Fibroblast of lung (primary cell): Measurements from ENCODE around the gene TAGLN2. TPM values are rescaled to one million over a fixed set of nuclear protein-coding genes. Genes with fewer than 3 reads are reported as not detected.

ENCODE experiments used
- DNase-seq, 2 donors: peaks; one replicate each; pipeline versions ENCODE4 v3.0.0 to v3.0.0-alpha.2; 2010; ENCODE audit warnings: low read depth in 2 of 2
- H2AFZ ChIP-seq: 2 replicates; pipeline ENCODE4 v1.5.1; 2012; ENCODE audit warnings: low read length, control low read depth, inconsistent platforms
- H3K27ac ChIP-seq: 2 replicates; pipeline ENCODE4 v1.5.1; 2011; ENCODE audit warnings: low read length, control low read depth; ENCODE audit not compliant: insufficient read depth
- H3K27me3 ChIP-seq: 2 replicates; pipeline ENCODE4 v1.5.1; 2011; ENCODE audit warnings: mild to moderate bottlenecking, low read length; ENCODE audit not compliant: control insufficient read depth, insufficient read depth
- H3K36me3 ChIP-seq: 2 replicates; pipeline ENCODE4 v1.5.1; 2011; ENCODE audit warnings: low read length; ENCODE audit not compliant: control insufficient read depth, insufficient read depth
- H3K4me1 ChIP-seq: 2 replicates; pipeline ENCODE4 v1.5.1; 2011; ENCODE audit warnings: low read length; ENCODE audit not compliant: control insufficient read depth, insufficient read depth; ENCODE audit errors: extremely low read depth
- H3K4me2 ChIP-seq: 2 replicates; pipeline ENCODE4 v1.5.1; 2011; ENCODE audit warnings: low read length, control low read depth; ENCODE audit not compliant: insufficient read depth; ENCODE audit errors: extremely low read depth
- H3K4me3 ChIP-seq, 4 experiments: fragments of 200-600 bp in 1 of 4; sonication (generic) in 1 of 4; replicated peaks in 1 of 4; 2 replicates each; pipeline ENCODE4 v1.5.1; 2011 to 2016; ENCODE audit warnings: low read length in 4 of 4, low read depth in 3 of 4, mild to moderate bottlenecking in 3 of 4, control low read depth in 2 of 4, inconsistent platforms in 1 of 4, mixed read lengths in 1 of 4; ENCODE audit not compliant: insufficient read depth in 1 of 4; ENCODE audit errors: control extremely low read depth in 1 of 4
- H3K79me2 ChIP-seq: 2 replicates; pipeline ENCODE4 v1.5.1; 2012; ENCODE audit warnings: mild to moderate bottlenecking, low read length, inconsistent platforms; ENCODE audit not compliant: control insufficient read depth, insufficient read depth
- H3K9ac ChIP-seq: 2 replicates; pipeline ENCODE4 v1.5.1; 2011; ENCODE audit warnings: mild to moderate bottlenecking, low read length, control low read depth; ENCODE audit not compliant: insufficient read depth
- H3K9me3 ChIP-seq: 2 replicates; pipeline ENCODE4 v1.5.1; 2012; ENCODE audit warnings: low read depth, low read length; ENCODE audit not compliant: control insufficient read depth, insufficient read depth
- H4K20me1 ChIP-seq: 2 replicates; pipeline ENCODE4 v1.5.1; 2011; ENCODE audit warnings: low read length; ENCODE audit not compliant: control insufficient read depth, insufficient read depth; ENCODE audit errors: extremely low read depth
- EZH2 ChIP-seq: IDR thresholded peaks from 2 replicates; pipeline ENCODE4 v1.5.1; 2012; ENCODE audit warnings: low read length, control low read depth, mild to moderate bottlenecking; ENCODE audit errors: missing control alignments
- polyA plus RNA-seq, 2 donors: library from polyadenylated mRNA; depleted of rRNA in 1 of 2; stranded (reverse) in 1 of 2; unstranded in 1 of 2; fragments of >200 nt; gene quantifications; 2 replicates each; pipeline ENCODE4 v1.2.1, GENCODE V29; 2011 to 2012; ENCODE audit warnings: missing spikeins in 1 of 2
- total RNA-seq: library from RNA; depleted of rRNA; stranded (reverse); fragments of >200 nt; gene quantifications from 2 replicates; pipeline ENCODE4 v1.2.1, GENCODE V29; 2014
- TF ChIP-seq, protein P1 (sequence below), 2 donors: IDR thresholded peaks in 1 of 2; conservative IDR thresholded peaks in 1 of 2; 1 replicate in 1 of 2; 2 replicates in 1 of 2; pipeline ENCODE4 v1.5.1; 2011 to 2012; ENCODE audit warnings: low read length in 2 of 2, control low read depth in 1 of 2, inconsistent platforms in 1 of 2, low read depth in 1 of 2, mild to moderate bottlenecking in 1 of 2

Gene TAGLN2
- total and polyA plus RNA-seq, 2 donors (not counting 1 experiment from before 2014, with no cell fraction given), result 300 to 718 TPM

DNA sequence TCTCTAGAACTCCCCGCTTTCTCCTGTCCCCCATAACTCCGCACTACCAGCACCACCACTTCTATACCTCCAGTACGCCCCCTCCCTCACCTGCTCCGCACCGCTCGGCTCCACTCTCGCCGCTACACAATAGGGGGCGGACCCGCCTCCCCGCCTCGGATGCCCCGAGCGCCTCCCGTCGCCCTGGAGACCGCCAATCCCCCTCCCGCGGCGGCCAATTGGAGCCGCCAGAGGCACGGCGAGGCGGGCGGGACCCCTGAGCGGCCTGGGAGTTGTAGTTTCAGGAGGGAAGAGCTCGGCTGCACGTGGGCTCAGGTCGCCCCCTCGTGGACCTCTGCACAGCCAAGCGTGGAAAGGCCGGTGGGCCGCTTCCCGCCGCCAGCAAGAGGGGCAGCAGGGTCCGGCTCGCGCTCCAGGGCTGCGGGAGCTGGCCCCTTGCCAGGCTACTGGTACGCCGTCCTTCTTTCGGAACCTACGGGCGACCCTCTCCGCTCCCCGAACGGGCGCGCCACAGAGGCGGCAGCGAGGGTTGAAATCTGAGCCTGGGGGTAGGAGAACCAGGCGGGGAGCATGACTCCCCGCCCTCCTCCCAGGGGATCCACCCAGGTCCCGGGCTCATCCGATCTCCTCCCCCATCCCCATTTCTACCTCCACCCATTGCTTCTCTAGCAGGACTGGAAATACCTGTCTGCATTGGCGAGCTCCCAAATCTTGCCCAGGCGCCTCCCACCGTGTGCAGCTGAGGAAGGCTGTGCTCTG, 20.4 kb upstream of the TAGLN2 start, which contains the start of gene IGSF9:
Gene IGSF9 (minus strand): TSS at position 131 of the 759 bp plus-strand sequence. CDS start 2,159 bp downstream, outside the sequence.
- Histone ChIP-seq H3K4me2 (peak within 1 kb of the TSS; percentile 39), H3K9ac (no peak within 1 kb of the TSS), H3K4me3 (peak within 1 kb of the TSS in 3 of 4 experiments; percentile 12 to 46 (median 35)), H3K27ac (no peak within 1 kb of the TSS), H2AFZ (no peak within 1 kb of the TSS), H3K36me3 (no peaks in the 10 kb centered on the region), H3K79me2 (no peaks in the 10 kb centered on the region), H3K9me3 (no peaks in the 10 kb centered on the region), H3K27me3 (peaks cover 32% of the 10 kb centered on the region), H4K20me1 (no peaks in the 10 kb centered on the region), H3K4me1 (no peaks in the 10 kb centered on the region)
- peak; percentile 65 to 76 for DNase-seq
- TF ChIP-seq, protein P1, sequence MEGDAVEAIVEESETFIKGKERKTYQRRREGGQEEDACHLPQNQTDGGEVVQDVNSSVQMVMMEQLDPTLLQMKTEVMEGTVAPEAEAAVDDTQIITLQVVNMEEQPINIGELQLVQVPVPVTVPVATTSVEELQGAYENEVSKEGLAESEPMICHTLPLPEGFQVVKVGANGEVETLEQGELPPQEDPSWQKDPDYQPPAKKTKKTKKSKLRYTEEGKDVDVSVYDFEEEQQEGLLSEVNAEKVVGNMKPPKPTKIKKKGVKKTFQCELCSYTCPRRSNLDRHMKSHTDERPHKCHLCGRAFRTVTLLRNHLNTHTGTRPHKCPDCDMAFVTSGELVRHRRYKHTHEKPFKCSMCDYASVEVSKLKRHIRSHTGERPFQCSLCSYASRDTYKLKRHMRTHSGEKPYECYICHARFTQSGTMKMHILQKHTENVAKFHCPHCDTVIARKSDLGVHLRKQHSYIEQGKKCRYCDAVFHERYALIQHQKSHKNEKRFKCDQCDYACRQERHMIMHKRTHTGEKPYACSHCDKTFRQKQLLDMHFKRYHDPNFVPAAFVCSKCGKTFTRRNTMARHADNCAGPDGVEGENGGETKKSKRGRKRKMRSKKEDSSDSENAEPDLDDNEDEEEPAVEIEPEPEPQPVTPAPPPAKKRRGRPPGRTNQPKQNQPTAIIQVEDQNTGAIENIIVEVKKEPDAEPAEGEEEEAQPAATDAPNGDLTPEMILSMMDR (conservative IDR thresholded peaks at IDR 0.05 in 1 of 2, IDR thresholded peaks at IDR 0.05 in 1 of 2; ENCODE audit: low read depth in 1 of 2, low read length in 2 of 2), result peak; percentile 11 to 37
- TF ChIP-seq EZH2, result no peak

DNA sequence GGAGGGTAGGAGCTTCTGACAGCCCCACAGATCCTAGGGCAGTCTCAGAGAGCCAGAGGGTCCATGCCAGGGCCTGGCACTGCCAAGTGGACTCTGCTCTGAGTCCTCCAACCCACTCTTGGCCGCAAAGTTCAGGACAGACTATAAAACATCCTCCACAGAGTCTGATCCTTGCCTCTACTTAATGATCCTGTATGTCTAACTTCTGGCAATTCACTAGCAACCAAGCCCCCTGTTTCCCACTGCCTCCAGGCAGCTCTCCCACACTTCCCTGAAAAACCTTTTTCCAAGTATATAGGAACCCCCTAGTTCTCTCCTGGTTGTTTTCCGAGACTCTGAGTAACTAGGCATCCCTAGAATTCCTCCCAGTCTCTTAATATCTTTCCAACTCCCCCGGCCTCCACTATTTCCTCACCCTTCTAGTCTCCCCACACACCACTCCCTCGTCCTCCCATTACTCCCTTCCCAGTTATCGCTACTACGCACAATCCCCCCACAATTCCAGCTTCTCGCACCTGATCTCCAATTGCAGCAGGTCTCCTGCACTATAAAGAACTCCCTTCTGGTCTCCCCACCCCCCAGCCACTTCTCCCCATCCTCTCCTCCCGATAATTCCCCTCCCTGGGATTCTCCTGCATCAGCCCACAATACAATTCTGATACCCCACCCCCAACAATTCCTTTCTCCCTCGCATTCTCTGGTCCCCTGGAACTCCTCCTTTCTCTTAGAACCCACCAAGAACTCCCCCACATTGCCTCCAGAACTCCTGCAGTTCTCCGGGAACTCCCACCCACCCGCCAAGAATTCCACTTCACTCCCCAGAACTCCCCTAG, 19.5 kb upstream of the TAGLN2 start:
- H2AFZ ChIP-seq, result no peak overlapping the region
- no peak overlapping the region for H3K9ac ChIP-seq
- no peaks in the 10 kb centered on the region for H3K9me3 ChIP-seq
- no peaks in the 10 kb centered on the region for H3K4me1 ChIP-seq
- DNase-seq, result no peak
- TF ChIP-seq, protein P1 (conservative IDR thresholded peaks at IDR 0.05 in 1 of 2, IDR thresholded peaks at IDR 0.05 in 1 of 2; ENCODE audit: low read depth in 1 of 2, low read length in 2 of 2), result no peak
- peak; percentile 62 for TF ChIP-seq EZH2
- peak overlapping the region in 2 of 4 experiments; percentile 35 to 46 for H3K4me3 ChIP-seq
- H3K79me2 ChIP-seq, result no peaks in the 10 kb centered on the region
- no peak overlapping the region for H3K27ac ChIP-seq
- no peaks in the 10 kb centered on the region for H3K36me3 ChIP-seq
- H4K20me1 ChIP-seq, result no peaks in the 10 kb centered on the region
- H3K4me2 ChIP-seq, result peak overlapping the region; percentile 39
- H3K27me3 ChIP-seq, result peaks cover 36% of the 10 kb centered on the region
